ENCODE data around the gene USHBP1.
"Not testable (repeated sequence)": the region's sequence is repeated elsewhere in the genome, so short reads cannot be mapped to it uniquely, and the experiment has no call there.

USHBP1 gene

GRCh38 chr19:17295551-17295950 lies 31.0 kb upstream of the USHBP1 start:
- ATAC-seq: not testable (repeated sequence)

- no peak for ATAC-seq
Observed at GRCh38 chr19:17294051-17294891, 29.7 kb upstream of the USHBP1 start.

- ATAC-seq: no peak
Observed at GRCh38 chr19:17293605-17294004, 29.1 kb upstream of the USHBP1 start.

GRCh38 chr19:17292301-17293074 lies 27.9 kb upstream of the USHBP1 start:
- ATAC-seq: peak; percentile 96 to 97

- ATAC-seq: no peak
Observed at GRCh38 chr19:17289489-17289888, 24.9 kb upstream of the USHBP1 start.

- ATAC-seq: no peak
Observed at GRCh38 chr19:17286752-17287151, 22.2 kb upstream of the USHBP1 start.

GRCh38 chr19:17286263-17286662 lies 21.7 kb upstream of the USHBP1 start:
- no peak for ATAC-seq

GRCh38 chr19:17285415-17286135 lies 21.0 kb upstream of the USHBP1 start:
- ATAC-seq: no peak

- no peak for ATAC-seq
Observed at GRCh38 chr19:17283504-17283996, 19.0 kb upstream of the USHBP1 start.

GRCh38 chr19:17282488-17283125 lies 18.1 kb upstream of the USHBP1 start:
- peak; percentile 91 to 92 for ATAC-seq

- ATAC-seq: peak; percentile 26 to 47
Observed at GRCh38 chr19:17281391-17282304, 17.1 kb upstream of the USHBP1 start, which contains the start of gene ANKLE1. Gene ANKLE1, plus strand, starts transcription at chr19:17281901. Its CDS starts 20 bp downstream, at chr19:17281921.

- ATAC-seq: no peak
Observed at GRCh38 chr19:17279436-17279835, 14.9 kb upstream of the USHBP1 start.

GRCh38 chr19:17275441-17276175 lies 11.1 kb upstream of the USHBP1 start:
- no peak for ATAC-seq

- not testable (repeated sequence) for ATAC-seq
Observed at GRCh38 chr19:17274892-17275291, 10.3 kb upstream of the USHBP1 start.

- no peak for ATAC-seq
Observed at GRCh38 chr19:17268754-17269153, 4.2 kb upstream of the USHBP1 start.

- ATAC-seq: peak; percentile 94 to 95
Observed at GRCh38 chr19:17266975-17267788, 2.6 kb upstream of the USHBP1 start, which contains the start of gene BABAM1. Gene BABAM1, plus strand, starts transcription at chr19:17267443. Its CDS starts 1,364 bp downstream, at chr19:17268807.

GRCh38 chr19:17266589-17266974 lies 2.0 kb upstream of the USHBP1 start:
- no peak for ATAC-seq

GRCh38 chr19:17266026-17266425 lies 1.5 kb upstream of the USHBP1 start:
- ATAC-seq: no peak
